ENCODE measurements around the gene DDX6.

- TF ChIP-seq ETV6 (CRISPR knock-in tag; IDR thresholded peaks at IDR 0.05) (no peak), CTCF (IDR thresholded peaks at IDR 0.05) (no peak), TCF7 (CRISPR knock-in tag; IDR thresholded peaks at IDR 0.05; ENCODE audit: low read depth) (no peak), ESRRA (CRISPR knock-in tag; IDR thresholded peaks at IDR 0.05; ENCODE audit: borderline replicate concordance) (no peak)
- TF ChIP-seq, protein P1, sequence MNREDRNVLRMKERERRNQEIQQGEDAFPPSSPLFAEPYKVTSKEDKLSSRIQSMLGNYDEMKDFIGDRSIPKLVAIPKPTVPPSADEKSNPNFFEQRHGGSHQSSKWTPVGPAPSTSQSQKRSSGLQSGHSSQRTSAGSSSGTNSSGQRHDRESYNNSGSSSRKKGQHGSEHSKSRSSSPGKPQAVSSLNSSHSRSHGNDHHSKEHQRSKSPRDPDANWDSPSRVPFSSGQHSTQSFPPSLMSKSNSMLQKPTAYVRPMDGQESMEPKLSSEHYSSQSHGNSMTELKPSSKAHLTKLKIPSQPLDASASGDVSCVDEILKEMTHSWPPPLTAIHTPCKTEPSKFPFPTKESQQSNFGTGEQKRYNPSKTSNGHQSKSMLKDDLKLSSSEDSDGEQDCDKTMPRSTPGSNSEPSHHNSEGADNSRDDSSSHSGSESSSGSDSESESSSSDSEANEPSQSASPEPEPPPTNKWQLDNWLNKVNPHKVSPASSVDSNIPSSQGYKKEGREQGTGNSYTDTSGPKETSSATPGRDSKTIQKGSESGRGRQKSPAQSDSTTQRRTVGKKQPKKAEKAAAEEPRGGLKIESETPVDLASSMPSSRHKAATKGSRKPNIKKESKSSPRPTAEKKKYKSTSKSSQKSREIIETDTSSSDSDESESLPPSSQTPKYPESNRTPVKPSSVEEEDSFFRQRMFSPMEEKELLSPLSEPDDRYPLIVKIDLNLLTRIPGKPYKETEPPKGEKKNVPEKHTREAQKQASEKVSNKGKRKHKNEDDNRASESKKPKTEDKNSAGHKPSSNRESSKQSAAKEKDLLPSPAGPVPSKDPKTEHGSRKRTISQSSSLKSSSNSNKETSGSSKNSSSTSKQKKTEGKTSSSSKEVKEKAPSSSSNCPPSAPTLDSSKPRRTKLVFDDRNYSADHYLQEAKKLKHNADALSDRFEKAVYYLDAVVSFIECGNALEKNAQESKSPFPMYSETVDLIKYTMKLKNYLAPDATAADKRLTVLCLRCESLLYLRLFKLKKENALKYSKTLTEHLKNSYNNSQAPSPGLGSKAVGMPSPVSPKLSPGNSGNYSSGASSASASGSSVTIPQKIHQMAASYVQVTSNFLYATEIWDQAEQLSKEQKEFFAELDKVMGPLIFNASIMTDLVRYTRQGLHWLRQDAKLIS (CRISPR knock-in tag; IDR thresholded peaks at IDR 0.05; ENCODE audit: borderline replicate concordance), result no peak
These were observed 7.1 kb downstream of the DDX6 start for GRCh38 chr11:118783724-118784495.
